HG03045 (cell line): ENCODE measurements around the gene FOXF2.

Source experiments
- ATAC-seq: cut with Tn5 transposase; IDR thresholded peaks from one replicate; pipeline ENCODE4 v1.9.1; 2021; ENCODE audit warnings: mild to moderate bottlenecking, moderate library complexity; ENCODE audit not compliant: unreplicated experiment

The FOXF2 gene

DNA sequence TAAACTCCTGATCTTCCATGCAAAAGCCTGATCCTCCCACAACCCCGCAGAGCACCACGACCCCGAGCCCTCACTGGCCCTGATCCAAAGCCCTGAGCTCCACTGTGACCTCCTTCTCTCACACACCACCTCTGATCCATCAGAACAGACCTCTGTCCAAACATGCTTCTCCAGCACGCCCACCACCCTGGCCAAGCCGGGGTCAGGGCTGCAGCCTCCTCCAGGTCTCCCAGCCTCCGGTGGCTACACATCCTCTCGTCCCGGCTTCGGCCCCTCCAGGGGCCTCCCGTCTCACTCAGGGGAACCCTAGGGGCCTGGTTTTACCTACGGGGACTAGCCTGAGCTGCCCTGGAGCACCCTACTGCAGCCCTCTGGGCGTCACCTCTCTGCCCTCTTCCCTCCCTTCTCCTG, 49.1 kb downstream of the FOXF2 start:
- ATAC-seq = no peak

DNA sequence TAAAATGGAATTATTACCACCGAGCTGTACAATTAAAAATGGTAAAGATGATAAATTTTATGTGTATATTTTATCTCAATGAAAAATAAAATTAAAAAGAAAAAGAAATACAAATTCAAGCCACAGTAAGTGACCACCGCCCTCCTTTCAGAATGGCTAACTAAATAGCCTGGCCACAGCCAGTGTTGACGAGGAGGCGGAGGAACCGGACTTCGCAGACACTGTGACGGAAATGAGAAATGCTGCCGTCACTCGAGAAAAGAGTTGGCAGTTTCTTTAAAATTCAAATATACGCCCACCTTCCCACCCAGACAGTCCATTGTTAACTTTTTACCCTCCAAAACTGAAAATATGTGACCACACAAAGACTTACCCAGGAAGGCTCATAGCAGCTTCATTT, 50.0 kb downstream of the FOXF2 start:
- no peak for ATAC-seq

DNA sequence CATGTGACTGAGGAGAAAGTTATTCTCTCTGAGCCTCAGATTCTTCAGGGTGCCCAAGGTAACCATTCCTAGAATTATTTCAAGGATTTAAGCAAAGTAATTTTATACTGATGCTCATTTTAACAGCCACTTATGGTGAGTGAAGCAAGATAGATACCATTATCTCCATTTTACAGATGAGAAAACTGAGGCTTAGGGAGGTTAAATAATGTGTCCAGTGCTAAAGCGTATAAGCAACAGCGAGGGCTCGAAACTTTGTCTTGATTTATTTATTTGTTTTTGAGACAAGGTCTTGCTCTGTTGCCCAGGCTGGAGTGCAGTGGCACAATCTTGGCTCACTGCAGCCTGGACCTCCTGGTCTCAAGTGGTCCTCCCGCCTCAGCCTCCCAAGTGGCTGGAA, 53.6 kb downstream of the FOXF2 start:
- no peak for ATAC-seq
